CD14-positive monocyte (primary cell): ENCODE data around the gene STARD13. TPM values are rescaled to one million over a fixed set of nuclear protein-coding genes. Genes with fewer than 3 reads are reported as not detected.

ENCODE experiments used
- DNase-seq, 3 donors: peaks; one replicate each; pipeline ENCODE4 v3.0.0-alpha.2; 2011 to 2022
- H2AFZ ChIP-seq: 2 replicates; pipeline ENCODE4 v1.6.0; 2012; ENCODE audit warnings: mild to moderate bottlenecking, low read depth, low read length, inconsistent platforms; ENCODE audit not compliant: insufficient read depth, poor library complexity, severe bottlenecking
- H3K27ac ChIP-seq, 2 donors: 1 replicate in 1 of 2; 2 replicates in 1 of 2; pipeline ENCODE4 v1.5.1; 2012 to 2013; ENCODE audit warnings: low read length in 2 of 2, control low read depth in 1 of 2, inconsistent platforms in 1 of 2, low read depth in 1 of 2, mild to moderate bottlenecking in 1 of 2
- H3K27me3 ChIP-seq, 2 donors: one replicate each; pipeline versions ENCODE4 v1.6.0 to v1.6.1; 2011 to 2013; ENCODE audit warnings: low read length in 2 of 2; ENCODE audit not compliant: control insufficient read depth in 2 of 2, insufficient read depth in 2 of 2
- H3K36me3 ChIP-seq, 2 donors: replicated peaks in 1 of 2; 1 replicate in 1 of 2; 2 replicates in 1 of 2; pipeline versions ENCODE4 v1.5.1 to v1.6.1; 2012 to 2013; ENCODE audit warnings: low read length in 2 of 2, control low read depth in 1 of 2, inconsistent platforms in 1 of 2, mild to moderate bottlenecking in 1 of 2; ENCODE audit not compliant: insufficient read depth in 2 of 2, control insufficient read depth in 1 of 2
- H3K4me1 ChIP-seq, 2 donors: 1 replicate in 1 of 2; 2 replicates in 1 of 2; pipeline versions ENCODE4 v1.5.1 to v1.6.1; 2012 to 2013; ENCODE audit warnings: low read length in 2 of 2, control low read depth in 1 of 2, inconsistent platforms in 1 of 2, mild to moderate bottlenecking in 1 of 2, moderate library complexity in 1 of 2; ENCODE audit not compliant: insufficient read depth in 2 of 2, control insufficient read depth in 1 of 2
- H3K4me2 ChIP-seq: replicated peaks from 2 replicates; pipeline ENCODE3; 2012; ENCODE audit warnings: low read length, moderate library complexity, mild to moderate bottlenecking; ENCODE audit not compliant: poor library complexity, severe bottlenecking; ENCODE audit errors: extremely low read depth
- H3K4me3 ChIP-seq, 3 experiments: fragments of 200-600 bp in 1 of 3; sonication (generic) in 1 of 3; replicated peaks in 1 of 3; 1 replicate in 2 of 3; 2 replicates in 1 of 3; pipeline ENCODE4 v1.5.1; 2011 to 2013; ENCODE audit warnings: low read length in 3 of 3, mild to moderate bottlenecking in 3 of 3, control low read depth in 2 of 3, low read depth in 2 of 3, inconsistent platforms in 1 of 3, moderate library complexity in 1 of 3
- H3K79me2 ChIP-seq: 2 replicates; pipeline ENCODE4 v1.6.0; 2012; ENCODE audit warnings: mild to moderate bottlenecking, control low read depth, inconsistent platforms, low read length, moderate library complexity; ENCODE audit not compliant: insufficient read depth
- H3K9ac ChIP-seq: 2 replicates; pipeline ENCODE4 v1.6.0; 2017; ENCODE audit warnings: low read length, mild to moderate bottlenecking; ENCODE audit not compliant: insufficient read depth, poor library complexity, severe bottlenecking
- H3K9me3 ChIP-seq, 2 donors: replicated peaks in 1 of 2; 1 replicate in 1 of 2; 2 replicates in 1 of 2; pipeline versions ENCODE4 v1.5.1 to v1.6.1; 2012 to 2013; ENCODE audit warnings: low read length in 2 of 2, control low read depth in 1 of 2; ENCODE audit not compliant: control insufficient read depth in 1 of 2, insufficient read depth in 1 of 2
- H4K20me1 ChIP-seq: 2 replicates; pipeline ENCODE4 v1.6.0; 2012; ENCODE audit warnings: mild to moderate bottlenecking, low read length, control low read depth, moderate library complexity; ENCODE audit not compliant: insufficient read depth
- H3K27ac Mint-ChIP-seq, 7 donors: one replicate each; pipeline ENCODE4 v1.8.0; 2020; ENCODE audit warnings: mild to moderate bottlenecking in 7 of 7, mixed read lengths in 7 of 7, moderate library complexity in 6 of 7, inconsistent platforms in 2 of 7
- H3K27me3 Mint-ChIP-seq, 3 donors: one replicate each; pipeline ENCODE4 v1.8.0; 2021 to 2022; ENCODE audit warnings: low read depth in 3 of 3, mild to moderate bottlenecking in 3 of 3, mixed read lengths in 3 of 3, moderate library complexity in 3 of 3, inconsistent platforms in 1 of 3
- H3K36me3 Mint-ChIP-seq, 2 donors: one replicate each; pipeline ENCODE4 v1.8.0; 2020; ENCODE audit warnings: mixed read lengths in 2 of 2, inconsistent platforms in 1 of 2, mild to moderate bottlenecking in 1 of 2
- H3K4me1 Mint-ChIP-seq: one replicate; pipeline ENCODE4 v1.8.0; 2020; ENCODE audit warnings: mild to moderate bottlenecking, mixed read lengths
- H3K4me3 Mint-ChIP-seq, 2 donors: one replicate each; pipeline ENCODE4 v1.8.0; 2020; ENCODE audit warnings: mild to moderate bottlenecking in 2 of 2, mixed read lengths in 2 of 2, moderate library complexity in 1 of 2
- H3K9me3 Mint-ChIP-seq, 7 donors: one replicate each; pipeline ENCODE4 v1.8.0; 2020 to 2022; ENCODE audit warnings: mixed read lengths in 7 of 7, mild to moderate bottlenecking in 6 of 7, moderate library complexity in 6 of 7, inconsistent platforms in 2 of 7
- WGBS: methylation state at CpG from one replicate; pipeline ENCODE4 v1.1.5; 2013; ENCODE audit warnings: missing lambda C conversion rate; ENCODE audit not compliant: insufficient coverage; 5-methylcytosine and 5-hydroxymethylcytosine counted together
- intact Hi-C, 2 donors: fragments of 100-400 bp; cut with micrococcal nuclease; formaldehyde crosslinking; loops; one replicate each; pipeline versions ENCODE4 v1.15.0 to v1.15.1; 2023
- polyA plus RNA-seq, 3 donors: library from polyadenylated mRNA; depleted of rRNA in 1 of 3; unstranded in 2 of 3; stranded (reverse) in 1 of 3; fragments of 300-500 nt in 2 of 3; fragments of >200 nt in 1 of 3; fragmentation: Illumina TruSeq in 2 of 3; gene quantifications; 1 replicate in 2 of 3; 2 replicates in 1 of 3; pipeline ENCODE4 v1.2.3, GENCODE V29; 2012 to 2021
- TF ChIP-seq, protein P1 (sequence below): fragments of 200-600 bp; IDR thresholded peaks from one replicate; pipeline ENCODE4 v1.8.0; 2022; ENCODE audit warnings: antibody characterized with exemption, mild to moderate bottlenecking

STARD13 gene
- polyA plus RNA-seq, 3 donors, result 0.37 to 0.69 (median 0.60) TPM

DNA sequence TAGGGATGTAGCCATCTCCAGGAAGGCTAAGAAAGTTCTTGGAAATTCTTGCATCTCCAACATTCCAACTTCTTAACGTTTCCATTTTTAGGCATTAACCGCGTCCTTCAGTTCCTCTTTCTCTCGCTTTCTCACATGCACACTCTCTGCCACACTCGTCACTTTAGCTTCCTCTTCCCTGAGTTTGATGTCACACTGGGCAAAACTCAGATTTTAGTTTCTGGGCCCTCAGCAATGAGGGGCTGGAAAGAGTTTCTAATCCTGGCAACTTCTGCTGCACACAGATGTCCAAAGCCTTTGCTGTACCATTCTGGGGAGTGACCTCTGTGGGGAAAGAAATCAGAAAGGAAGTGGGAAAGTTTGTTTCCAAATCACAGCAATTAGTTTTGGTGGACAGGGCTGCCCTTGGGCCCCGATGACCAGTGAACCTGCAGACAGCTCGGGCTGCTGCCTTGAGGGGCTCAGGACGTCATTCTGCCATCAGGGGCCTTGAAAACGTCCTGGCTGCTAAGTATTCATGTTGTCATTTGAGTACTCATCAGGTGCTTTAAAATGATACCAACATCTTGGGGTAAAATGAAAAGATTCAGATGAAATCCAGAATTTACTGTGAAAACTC lies 180.1 kb downstream of the STARD13 start:
- Histone ChIP-seq H3K4me2 (peak overlapping the region; percentile 33), H3K79me2 (no peaks in the 10 kb centered on the region), H3K36me3 (no peaks in the 10 kb centered on the region), H3K4me3 (no peak overlapping the region), H3K9me3 (no peaks in the 10 kb centered on the region), H3K27ac (peak overlapping the region; percentile 42 to 68), H3K27me3 (no peaks in the 10 kb centered on the region), H3K9ac (no peak overlapping the region), H4K20me1 (no peaks in the 10 kb centered on the region), H2AFZ (no peak overlapping the region), H3K4me1 (peaks cover 33 to 37% of the 10 kb centered on the region in 2 donors)
- peak overlapping the region; percentile 37 to 69 for H3K4me3 Mint-ChIP-seq
- TF ChIP-seq, protein P1, sequence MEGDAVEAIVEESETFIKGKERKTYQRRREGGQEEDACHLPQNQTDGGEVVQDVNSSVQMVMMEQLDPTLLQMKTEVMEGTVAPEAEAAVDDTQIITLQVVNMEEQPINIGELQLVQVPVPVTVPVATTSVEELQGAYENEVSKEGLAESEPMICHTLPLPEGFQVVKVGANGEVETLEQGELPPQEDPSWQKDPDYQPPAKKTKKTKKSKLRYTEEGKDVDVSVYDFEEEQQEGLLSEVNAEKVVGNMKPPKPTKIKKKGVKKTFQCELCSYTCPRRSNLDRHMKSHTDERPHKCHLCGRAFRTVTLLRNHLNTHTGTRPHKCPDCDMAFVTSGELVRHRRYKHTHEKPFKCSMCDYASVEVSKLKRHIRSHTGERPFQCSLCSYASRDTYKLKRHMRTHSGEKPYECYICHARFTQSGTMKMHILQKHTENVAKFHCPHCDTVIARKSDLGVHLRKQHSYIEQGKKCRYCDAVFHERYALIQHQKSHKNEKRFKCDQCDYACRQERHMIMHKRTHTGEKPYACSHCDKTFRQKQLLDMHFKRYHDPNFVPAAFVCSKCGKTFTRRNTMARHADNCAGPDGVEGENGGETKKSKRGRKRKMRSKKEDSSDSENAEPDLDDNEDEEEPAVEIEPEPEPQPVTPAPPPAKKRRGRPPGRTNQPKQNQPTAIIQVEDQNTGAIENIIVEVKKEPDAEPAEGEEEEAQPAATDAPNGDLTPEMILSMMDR, result no peak
- 35% methylated on average over 9 of the region's 9 CpGs for WGBS
- intact Hi-C loops, result no loop called here
- H3K9me3 Mint-ChIP-seq, result peaks cover 0 to 3% (median 0%) of the 10 kb centered on the region in 7 donors
- peak; percentile 51 to 62 (median 51) for DNase-seq
- H3K27me3 Mint-ChIP-seq, result peaks cover 0 to 4% (median 0%) of the 10 kb centered on the region in 3 donors
- H3K36me3 Mint-ChIP-seq, result peaks cover 0 to 2% of the 10 kb centered on the region in 2 donors
- H3K27ac Mint-ChIP-seq, result peak overlapping the region; percentile 15 to 93 (median 89)
- H3K4me1 Mint-ChIP-seq, result peaks cover 36% of the 10 kb centered on the region

DNA sequence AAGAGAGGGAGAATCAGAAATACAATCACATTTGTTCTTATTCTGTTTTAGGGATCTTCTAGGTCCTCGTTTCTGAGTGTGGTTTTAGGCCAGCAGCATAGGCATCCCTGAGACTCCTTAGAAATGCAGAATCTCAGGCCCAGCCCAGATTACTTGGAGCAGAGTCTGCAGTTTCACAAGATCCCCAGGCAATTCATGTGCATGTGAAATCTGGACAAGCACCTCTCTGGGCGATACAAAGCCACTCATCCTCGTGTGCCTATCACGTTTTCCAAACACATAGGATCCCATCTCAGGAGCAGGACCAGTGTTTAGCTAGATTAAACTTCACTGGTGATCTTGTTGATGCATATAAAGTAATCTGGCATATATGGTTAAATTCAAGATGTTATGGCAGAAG lies 182.1 kb downstream of the STARD13 start:
- Histone ChIP-seq H3K27ac (no peak overlapping the region), H3K79me2 (no peaks in the 10 kb centered on the region), H2AFZ (no peak overlapping the region), H4K20me1 (no peaks in the 10 kb centered on the region), H3K4me2 (no peak overlapping the region), H3K4me3 (no peak overlapping the region), H3K27me3 (no peaks in the 10 kb centered on the region), H3K36me3 (no peaks in the 10 kb centered on the region), H3K9me3 (peaks cover under 1 to 5% of the 10 kb centered on the region in 2 donors), H3K4me1 (peaks cover 14 to 16% of the 10 kb centered on the region in 2 donors), H3K9ac (no peak overlapping the region)
- peaks cover 0 to 7% (median 3%) of the 10 kb centered on the region in 7 donors for H3K9me3 Mint-ChIP-seq
- peaks cover 0 to 2% of the 10 kb centered on the region in 2 donors for H3K36me3 Mint-ChIP-seq
- intact Hi-C loops, result no loop called here
- H3K27me3 Mint-ChIP-seq, result peaks cover 0 to 4% (median 1%) of the 10 kb centered on the region in 3 donors
- no peak overlapping the region for H3K4me3 Mint-ChIP-seq
- no CpG with 5 or more reads among the region's 4 CpGs for WGBS
- DNase-seq, result no peak
- H3K4me1 Mint-ChIP-seq, result peaks cover 17% of the 10 kb centered on the region
- TF ChIP-seq, protein P1, result no peak
- H3K27ac Mint-ChIP-seq, result no peak overlapping the region
